Measurements from ENCODE around the gene NFATC3. TPM values are rescaled to one million over a fixed set of nuclear protein-coding genes. Genes with fewer than 3 reads are reported as not detected.

The NFATC3 gene
- total RNA-seq, 1 experiment from 2014 or later = 12.1 TPM

GRCh38 chr16:68066763-68067162 lies 18.4 kb upstream of the NFATC3 start:
- POLR2A ChIA-PET (ENCODE audit: unreplicated experiment) = no interaction called here
- Histone ChIP-seq H3K27ac (ENCODE audit: low read length) (no peak overlapping the region), H2AFZ (ENCODE audit: low read length) (no peak overlapping the region), H3K9me2 (replicated peaks; ENCODE audit: low read length) (no peaks in the 10 kb centered on the region), H3K4me3 (ENCODE audit: low read length) (no peak overlapping the region), H3F3A (ENCODE audit: low read length, unreplicated experiment) (no peaks in the 10 kb centered on the region), H3K4me1 (ENCODE audit: insufficient read depth, low read length) (peaks cover under 1% of the 10 kb centered on the region; the same call in 1 of the 2 replicates), H3K79me2 (ENCODE audit: low read length) (no peaks in the 10 kb centered on the region), H3K9me3 (ENCODE audit: low read length) (no peaks in the 10 kb centered on the region), H3K9ac (ENCODE audit: low read length) (no peak overlapping the region), H3K27me3 (ENCODE audit: low read length) (no peaks in the 10 kb centered on the region), H3K36me3 (ENCODE audit: low read depth, low read length) (0 out of 2 replicates have a peak, but pooled peaks cover 3% of the 10 kb centered on the region), H3K4me2 (ENCODE audit: low read length) (no peak overlapping the region), H4K20me1 (ENCODE audit: low read length) (no peaks in the 10 kb centered on the region)
- intact Hi-C loops (cut with micrococcal nuclease) = no loop called here
- CTCF ChIA-PET = no interaction called here
- no peak for DNase-seq
- no TSS peak for BruUV-seq (replicated peaks)
- TF ChIP-seq EZH2 (IDR thresholded peaks at IDR 0.05; ENCODE audit: low read length, unreplicated experiment) (no peak), CTCF (conservative IDR thresholded peaks at IDR 0.05; ENCODE audit: low read depth, low read length) (no peak), EZH2phosphoT487 (IDR thresholded peaks at IDR 0.05; ENCODE audit: borderline replicate concordance, low read length) (no peak)
- no peak for ATAC-seq

DNA sequence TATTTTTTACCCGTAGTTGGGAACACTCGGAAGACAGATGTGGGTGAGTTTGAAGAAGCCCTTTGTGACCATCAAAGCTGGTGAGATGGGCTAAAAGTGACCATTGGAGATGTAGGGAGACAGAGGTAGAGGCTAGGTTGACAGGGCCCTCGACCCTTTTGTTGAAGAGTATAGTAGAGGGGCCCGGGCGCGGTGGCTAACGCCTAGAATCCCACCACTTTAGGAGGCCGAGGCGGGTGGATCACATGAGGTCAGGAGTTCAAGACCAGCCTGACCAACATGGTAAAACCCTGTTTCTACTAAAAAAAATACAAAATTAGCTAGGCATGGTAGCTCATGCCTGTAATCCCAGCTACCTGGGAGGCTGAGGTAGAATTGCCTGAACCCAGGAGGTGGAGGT lies 16.2 kb upstream of the NFATC3 start:
- Histone ChIP-seq H2AFZ (ENCODE audit: low read length) (no peak overlapping the region), H3K79me2 (ENCODE audit: low read length) (no peaks in the 10 kb centered on the region), H3K27me3 (ENCODE audit: low read length) (no peaks in the 10 kb centered on the region), H3F3A (ENCODE audit: low read length, unreplicated experiment) (no peaks in the 10 kb centered on the region), H4K20me1 (ENCODE audit: low read length) (no peaks in the 10 kb centered on the region), H3K4me3 (ENCODE audit: low read length) (no peak overlapping the region), H3K36me3 (ENCODE audit: low read depth, low read length) (0 out of 2 replicates have a peak, but pooled peaks cover 3% of the 10 kb centered on the region), H3K9ac (ENCODE audit: low read length) (no peak overlapping the region), H3K9me2 (replicated peaks; ENCODE audit: low read length) (no peaks in the 10 kb centered on the region), H3K4me2 (ENCODE audit: low read length) (no peak overlapping the region), H3K9me3 (ENCODE audit: low read length) (no peaks in the 10 kb centered on the region), H3K27ac (ENCODE audit: low read length) (no peak overlapping the region), H3K4me1 (ENCODE audit: insufficient read depth, low read length) (peaks cover 8% of the 10 kb centered on the region)
- ChIA-PET POLR2A (ENCODE audit: unreplicated experiment) (no interaction called here), CTCF (no interaction called here)
- no TSS peak for BruUV-seq (replicated peaks)
- TF ChIP-seq CTCF (conservative IDR thresholded peaks at IDR 0.05; ENCODE audit: low read depth, low read length) (no peak), EZH2 (IDR thresholded peaks at IDR 0.05; ENCODE audit: low read length, unreplicated experiment) (no peak), EZH2phosphoT487 (IDR thresholded peaks at IDR 0.05; ENCODE audit: borderline replicate concordance, low read length) (no peak)
- intact Hi-C loops (cut with micrococcal nuclease) = no loop called here
- DNase-seq (no peak), ATAC-seq (no peak)

DNA sequence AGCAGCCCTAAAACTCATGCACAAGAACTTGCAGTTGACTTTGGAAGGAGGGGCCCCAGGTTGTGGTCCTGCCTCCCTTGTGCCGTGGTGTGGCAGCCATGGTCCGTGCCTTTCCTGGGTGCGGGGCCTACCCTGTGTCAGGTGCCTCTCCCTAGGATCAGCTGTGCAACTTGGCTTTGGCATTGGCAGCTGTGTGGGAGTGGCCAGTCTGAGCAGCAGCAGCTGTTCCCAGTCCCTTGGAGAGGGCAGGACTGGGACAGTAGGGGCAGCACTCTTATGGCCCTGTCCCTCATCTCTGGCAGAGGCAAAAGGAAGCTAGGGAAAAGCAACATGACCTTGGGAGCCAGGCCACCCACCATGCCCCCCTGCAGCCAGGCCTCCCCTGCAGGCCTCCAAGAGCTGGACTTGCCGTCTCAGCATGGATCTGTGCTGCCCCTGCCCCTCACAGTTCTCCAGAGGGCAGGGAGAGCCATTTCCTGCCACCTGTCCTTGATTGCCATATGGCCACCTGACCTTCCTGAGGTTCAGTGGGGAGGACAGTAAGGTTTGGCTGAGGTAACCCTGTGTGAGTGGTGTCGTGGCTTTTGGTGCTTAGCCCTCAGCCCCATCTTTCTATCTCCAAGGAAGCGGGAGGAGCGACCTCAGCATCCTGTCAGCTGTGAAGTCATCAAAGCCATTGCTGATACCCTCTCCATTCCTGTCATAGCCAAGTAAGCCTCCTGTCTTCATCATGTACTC lies 15.5 kb upstream of the NFATC3 start:
- no TSS peak for BruUV-seq (replicated peaks)
- no peak overlapping the region for H3K4me3 ChIP-seq (ENCODE audit: low read length)
- H3K27ac ChIP-seq (ENCODE audit: low read length) = no peak overlapping the region
- intact Hi-C loops (cut with micrococcal nuclease) = no loop called here
- no peaks in the 10 kb centered on the region for H3K79me2 ChIP-seq (ENCODE audit: low read length)
- no peaks in the 10 kb centered on the region for H3F3A ChIP-seq (ENCODE audit: low read length, unreplicated experiment)
- H3K4me2 ChIP-seq (ENCODE audit: low read length) = no peak overlapping the region
- CTCF ChIA-PET = no interaction called here
- ATAC-seq (no peak), DNase-seq (no peak)
- H4K20me1 ChIP-seq (ENCODE audit: low read length) = no peaks in the 10 kb centered on the region
- TF ChIP-seq EZH2 (IDR thresholded peaks at IDR 0.05; ENCODE audit: low read length, unreplicated experiment) = no peak
- no peak for TF ChIP-seq CTCF (conservative IDR thresholded peaks at IDR 0.05; ENCODE audit: low read depth, low read length)
- TF ChIP-seq EZH2phosphoT487 (IDR thresholded peaks at IDR 0.05; ENCODE audit: borderline replicate concordance, low read length) = no peak
- H3K9me2 ChIP-seq (replicated peaks; ENCODE audit: low read length) = no peaks in the 10 kb centered on the region
- H3K9ac ChIP-seq (ENCODE audit: low read length) = no peak overlapping the region
- H3K9me3 ChIP-seq (ENCODE audit: low read length) = no peaks in the 10 kb centered on the region
- H3K4me1 ChIP-seq (ENCODE audit: insufficient read depth, low read length) = peaks cover 8% of the 10 kb centered on the region
- no peak overlapping the region for H2AFZ ChIP-seq (ENCODE audit: low read length)
- POLR2A ChIA-PET (ENCODE audit: unreplicated experiment) = no interaction called here
- 0 out of 2 replicates have a peak, but pooled peaks cover 3% of the 10 kb centered on the region for H3K36me3 ChIP-seq (ENCODE audit: low read depth, low read length)
- no peaks in the 10 kb centered on the region for H3K27me3 ChIP-seq (ENCODE audit: low read length)

Measured in PC-3 (cell line).